ENCODE data around the gene TMEM158. TPM values are rescaled to one million over a fixed set of nuclear protein-coding genes. Genes with fewer than 3 reads are reported as not detected.

TMEM158 gene
- total RNA-seq, 1 donor from 2014 or later, result 1.1 TPM

DNA sequence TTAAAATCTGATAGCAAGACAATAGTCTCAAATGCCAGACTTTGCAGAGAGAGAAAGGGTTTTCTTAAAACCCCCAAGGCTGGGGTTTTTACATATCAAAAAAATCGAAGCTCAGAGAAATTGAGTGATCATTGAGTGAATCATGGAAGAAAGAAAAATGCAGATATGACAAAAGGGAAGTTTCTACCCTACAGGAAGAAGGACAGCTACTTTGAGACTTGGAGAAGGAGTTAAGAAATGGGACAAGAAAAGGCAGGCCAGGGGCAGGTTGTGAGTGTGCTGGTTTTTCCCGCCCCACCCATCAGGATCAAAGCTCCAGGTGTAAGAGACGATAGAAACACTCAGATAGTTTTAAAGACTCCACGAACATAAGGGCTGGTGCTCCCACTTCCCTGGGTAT, 18.6 kb downstream of the TMEM158 start:
- ATAC-seq (no peak), DNase-seq (ENCODE audit: low spot score) (no peak)

DNA sequence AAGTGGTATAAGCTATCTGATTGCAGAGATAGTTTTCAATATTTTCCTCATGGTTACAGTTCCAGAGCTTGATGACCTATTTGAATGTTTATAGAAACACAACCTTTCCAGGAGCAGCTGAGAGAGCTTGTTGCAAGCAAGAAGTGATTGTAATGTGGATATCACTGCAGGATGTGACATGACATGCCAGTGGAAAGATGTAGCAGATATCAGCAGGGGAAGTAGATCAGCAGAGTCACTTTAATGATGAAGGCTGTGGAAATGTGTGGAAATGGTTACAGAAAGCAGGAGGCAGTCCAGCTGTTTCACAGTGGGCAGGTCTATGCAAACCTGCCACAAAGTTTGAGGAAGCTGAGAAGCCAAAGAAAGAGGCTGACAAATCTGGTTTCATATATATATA, 21.0 kb downstream of the TMEM158 start:
- no peak for DNase-seq (ENCODE audit: low spot score)
- ATAC-seq, result no peak

DNA sequence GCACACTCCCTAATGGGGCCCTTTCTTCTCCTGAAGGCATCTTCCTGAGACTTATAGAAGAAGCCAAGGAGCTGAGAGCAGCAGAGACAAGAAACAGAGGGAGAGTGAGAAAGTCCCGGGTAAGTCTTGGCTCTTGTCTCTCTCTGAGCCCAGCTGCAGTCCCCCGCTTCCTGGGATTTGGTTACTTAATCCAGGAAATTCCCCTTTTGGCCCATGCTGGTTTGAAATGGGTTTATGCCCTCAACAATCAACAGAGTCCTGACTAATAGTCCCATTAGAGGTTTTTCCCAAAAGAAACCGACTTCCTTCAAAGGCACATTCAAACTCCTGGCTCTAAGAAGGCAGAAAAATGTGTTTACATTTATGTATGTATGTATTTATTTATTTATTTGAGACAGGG, 22.0 kb downstream of the TMEM158 start:
- ATAC-seq, result no peak
- DNase-seq (ENCODE audit: low spot score), result no peak

DNA sequence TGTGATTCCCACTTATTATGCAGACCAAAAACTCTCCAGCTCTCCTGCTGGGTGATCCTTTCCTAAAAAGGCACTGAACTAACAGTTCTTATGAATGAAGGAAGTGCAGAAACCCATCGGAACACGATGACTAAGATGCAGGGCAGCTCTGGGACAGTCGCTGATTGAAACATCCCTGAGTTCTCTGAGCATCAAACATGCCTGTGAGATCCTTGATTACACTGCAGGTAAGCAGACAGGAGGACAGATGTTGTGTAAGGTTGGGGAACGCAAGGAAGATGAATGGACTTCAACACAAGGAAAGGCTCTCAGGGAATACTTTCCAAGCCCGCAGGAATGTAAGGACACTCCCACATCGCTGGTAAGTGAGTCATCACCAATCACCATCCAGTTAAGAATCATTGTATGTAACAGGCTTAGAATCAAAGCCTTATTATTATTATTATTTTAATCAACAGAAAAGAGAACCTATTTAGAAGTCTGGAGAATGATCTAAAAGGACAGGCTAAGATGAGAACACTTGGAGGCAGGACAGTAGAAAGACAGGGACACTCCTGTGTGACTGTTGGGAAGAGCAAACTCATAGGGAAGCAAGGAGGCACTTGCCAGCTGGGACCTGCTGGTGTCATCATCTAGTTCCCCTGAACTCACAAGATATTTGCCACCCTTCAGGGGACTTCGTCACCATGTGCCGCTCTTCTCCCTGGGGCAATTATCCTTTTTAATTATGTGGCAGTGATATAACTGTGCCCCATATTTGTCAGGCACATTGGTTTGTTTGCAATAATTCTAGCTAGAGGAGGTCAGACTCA, 26.0 kb downstream of the TMEM158 start:
- no peak for ATAC-seq
- no peak for DNase-seq (ENCODE audit: low spot score)

DNA sequence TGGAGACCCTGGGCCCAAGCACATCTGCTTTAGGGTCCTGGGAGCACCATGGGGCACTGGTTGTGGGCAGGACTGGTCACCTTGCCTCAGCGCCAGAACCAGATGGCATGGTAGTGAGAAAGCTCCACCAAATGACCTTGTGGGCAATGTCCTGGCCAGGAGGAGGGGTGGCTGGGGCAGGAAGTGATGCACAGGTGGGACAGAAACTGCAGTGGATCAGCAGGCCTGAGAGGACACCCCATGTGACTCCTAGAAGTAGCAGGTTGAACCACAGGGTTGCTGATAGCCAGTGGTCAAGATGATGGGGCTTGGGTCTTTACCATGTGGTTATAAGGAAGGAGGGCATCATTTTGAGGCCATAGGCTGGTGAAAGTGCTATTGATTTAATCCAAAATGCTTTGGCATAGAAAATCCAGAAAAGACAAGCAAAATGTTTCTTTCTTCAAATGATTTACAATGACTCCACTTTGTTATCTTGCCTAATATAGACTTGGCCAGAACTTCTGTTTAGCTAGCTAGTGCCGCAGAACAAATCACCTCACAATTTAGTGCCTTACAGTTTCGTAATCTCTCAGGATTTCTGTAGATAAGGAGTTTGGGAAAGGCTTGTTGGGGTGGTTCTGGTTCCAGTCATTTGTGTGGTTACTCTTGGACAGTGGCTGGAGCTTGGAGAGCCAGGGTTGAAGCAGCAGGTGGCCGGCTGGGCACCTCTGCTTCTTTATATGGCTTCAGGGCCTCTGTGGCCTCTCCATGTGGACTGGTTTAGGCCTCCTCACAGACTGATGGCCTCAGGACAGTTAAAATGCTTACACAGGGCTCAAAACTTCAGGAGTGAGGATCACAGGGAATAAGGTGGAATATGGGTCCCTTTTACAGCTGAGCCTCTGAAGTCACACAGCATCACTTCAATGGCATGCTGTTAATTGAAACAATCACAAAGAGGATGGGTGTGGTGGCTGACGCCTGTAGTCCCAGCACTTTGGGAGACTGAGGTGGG, 27.5 kb downstream of the TMEM158 start:
- no peak for ATAC-seq

DNA sequence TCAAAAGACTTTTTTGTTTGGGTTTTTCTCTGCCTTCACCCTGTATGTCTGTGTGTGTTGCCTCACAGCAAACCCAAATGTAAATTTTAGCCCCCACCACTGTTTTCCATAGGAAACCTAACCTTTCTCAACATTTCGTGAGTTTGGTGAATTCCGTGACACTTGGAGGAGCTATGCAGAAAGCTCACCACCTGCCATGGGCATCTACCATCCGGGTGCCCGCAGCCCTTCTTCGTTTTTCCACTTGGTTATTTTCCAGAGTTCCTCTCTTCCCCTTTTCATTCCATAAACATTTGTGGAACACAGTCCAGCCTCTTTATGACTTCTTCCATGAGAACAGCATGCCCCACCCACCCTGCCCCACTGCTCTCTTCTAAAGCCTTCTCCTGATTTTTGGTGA, 31.3 kb downstream of the TMEM158 start:
- ATAC-seq (no peak), DNase-seq (ENCODE audit: low spot score) (no peak)

More for the DNA sequence above, 27.5 kb downstream of the TMEM158 start:
- no peak for DNase-seq (ENCODE audit: low spot score)

DNA sequence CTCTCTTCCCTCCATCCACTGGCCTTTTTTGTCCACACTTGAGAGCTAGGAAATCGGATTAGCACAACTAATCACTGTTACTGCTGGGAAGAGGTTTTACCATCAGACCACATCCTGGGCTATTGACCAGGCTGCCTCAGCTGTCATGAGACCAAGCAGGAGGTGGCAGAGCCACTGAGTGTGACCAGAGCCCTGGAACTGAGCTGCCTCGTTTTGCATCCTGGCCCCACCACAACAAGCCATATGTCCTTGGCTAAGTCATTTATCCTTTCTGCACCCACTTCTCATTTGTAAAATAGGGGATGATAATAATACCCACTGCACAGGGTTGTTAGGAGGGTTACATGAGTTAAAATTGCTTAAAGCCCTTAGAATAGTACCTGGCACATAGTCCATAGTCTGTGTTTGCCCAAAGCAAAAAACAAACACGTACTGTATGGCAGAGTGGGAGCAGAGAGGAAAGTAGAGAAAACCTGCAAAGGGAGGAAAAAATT, 34.1 kb downstream of the TMEM158 start:
- ATAC-seq (peak; percentile 84), DNase-seq (ENCODE audit: low spot score) (no peak)

DNA sequence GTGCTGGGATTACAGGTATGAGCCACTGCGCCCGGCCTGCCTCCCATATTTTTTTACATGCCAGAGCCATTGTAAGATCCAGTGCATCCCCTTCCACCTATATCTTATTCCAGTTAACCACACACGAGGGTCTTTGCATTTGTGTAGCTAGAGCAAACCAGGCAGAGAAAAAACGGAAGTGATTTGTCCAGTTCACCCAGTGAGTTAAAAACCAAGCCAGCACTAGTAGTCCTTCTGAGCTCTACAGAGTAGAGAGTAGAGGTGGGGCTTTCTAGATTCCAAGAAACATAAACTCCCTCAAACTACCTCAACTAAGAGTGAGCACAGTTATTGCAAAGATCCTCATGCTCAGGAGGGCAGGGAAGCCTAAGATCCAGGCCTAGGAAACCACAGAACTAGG, 34.7 kb downstream of the TMEM158 start:
- DNase-seq (ENCODE audit: low spot score), result no peak

DNA sequence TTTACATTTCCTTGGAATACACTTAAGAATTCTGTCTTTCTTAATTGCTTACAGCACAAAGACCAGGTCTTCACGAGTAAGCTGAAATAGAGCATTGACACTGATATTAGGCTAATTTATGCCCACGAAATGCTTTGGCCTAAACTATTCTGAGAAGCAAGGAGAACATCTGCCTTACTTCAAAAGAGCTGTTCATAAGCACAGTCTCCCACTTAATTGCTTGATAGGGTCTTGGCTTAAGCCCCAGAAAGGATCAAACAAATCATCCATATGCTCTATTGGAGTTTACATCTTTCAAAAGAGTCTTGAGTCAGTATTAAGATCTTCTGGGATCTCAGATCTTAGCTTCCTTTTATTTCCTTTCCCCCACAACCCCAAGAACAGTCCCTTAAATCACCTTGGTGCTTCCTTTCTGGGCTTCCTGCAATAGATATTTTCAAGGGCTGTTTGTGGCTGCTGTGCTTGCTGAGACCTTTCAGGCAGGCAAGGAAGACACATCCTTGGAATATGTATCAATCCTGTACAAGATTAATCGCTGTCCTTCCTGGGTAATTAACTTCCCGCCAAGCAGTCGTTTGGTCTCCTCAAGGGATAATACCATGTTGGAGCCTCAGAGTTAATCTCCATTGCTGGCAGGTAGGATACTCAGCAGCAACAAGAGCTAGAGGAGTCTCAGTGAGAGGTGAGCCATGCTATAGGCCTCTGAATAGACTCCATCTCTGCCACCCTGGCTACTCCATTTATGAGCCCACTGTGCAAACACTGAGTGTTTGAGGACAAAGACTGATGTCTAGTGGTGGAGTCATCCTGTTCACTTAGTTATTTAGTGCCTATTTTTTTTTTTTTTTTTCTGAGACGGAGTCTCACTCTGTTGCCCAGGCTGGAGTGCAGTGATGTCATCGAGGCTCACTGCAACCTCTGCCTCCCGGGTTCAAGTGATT, 37.1 kb downstream of the TMEM158 start:
- ATAC-seq, result no peak
- no peak for DNase-seq (ENCODE audit: low spot score)

More for the DNA sequence above, 34.7 kb downstream of the TMEM158 start:
- ATAC-seq, result no peak

DNA sequence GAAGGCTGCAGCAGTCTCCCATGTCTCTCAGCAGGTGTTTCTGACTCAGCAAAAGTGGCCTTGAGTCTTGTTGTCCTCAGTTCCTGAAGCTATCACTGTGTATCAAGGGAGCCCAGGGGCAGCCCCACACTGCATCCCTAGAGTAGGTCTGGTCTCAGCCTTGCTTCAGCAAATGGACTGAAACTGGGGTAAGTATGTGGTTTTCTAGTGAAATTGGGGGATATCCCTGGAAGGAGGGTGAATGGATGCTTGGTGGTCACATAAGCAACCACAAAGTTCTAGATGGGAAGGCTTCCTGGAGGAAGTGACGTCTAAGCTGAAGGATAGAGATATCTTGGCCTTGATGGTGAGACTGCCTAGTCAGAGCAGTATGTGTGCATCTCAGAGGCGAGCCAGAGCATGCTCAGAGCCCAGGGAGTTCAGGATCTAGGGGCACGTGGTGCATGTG, 38.4 kb downstream of the TMEM158 start:
- ATAC-seq, result no peak

DNA sequence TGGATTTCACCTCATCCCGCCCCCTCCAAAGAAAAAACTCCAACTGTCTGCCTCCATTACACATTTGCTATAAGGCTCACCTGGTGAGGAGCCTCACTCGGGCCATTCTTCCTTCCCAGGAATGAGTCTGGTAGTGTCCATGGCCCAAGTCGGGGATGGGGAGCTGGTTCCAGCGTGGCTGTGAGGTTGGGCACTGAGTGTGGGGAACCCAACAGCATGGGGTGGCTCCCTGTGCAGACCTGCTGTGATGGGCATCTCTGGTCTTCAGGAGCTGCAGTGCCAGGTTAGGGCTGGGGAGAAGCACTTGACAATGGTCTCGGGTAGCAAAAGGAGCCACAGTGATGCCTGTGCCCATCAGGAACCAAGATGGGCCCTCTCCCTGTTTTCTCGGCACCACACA, 39.2 kb downstream of the TMEM158 start:
- no peak for DNase-seq (ENCODE audit: low spot score)
- ATAC-seq, result no peak

More for the DNA sequence above, 38.4 kb downstream of the TMEM158 start:
- DNase-seq (ENCODE audit: low spot score), result no peak

DNA sequence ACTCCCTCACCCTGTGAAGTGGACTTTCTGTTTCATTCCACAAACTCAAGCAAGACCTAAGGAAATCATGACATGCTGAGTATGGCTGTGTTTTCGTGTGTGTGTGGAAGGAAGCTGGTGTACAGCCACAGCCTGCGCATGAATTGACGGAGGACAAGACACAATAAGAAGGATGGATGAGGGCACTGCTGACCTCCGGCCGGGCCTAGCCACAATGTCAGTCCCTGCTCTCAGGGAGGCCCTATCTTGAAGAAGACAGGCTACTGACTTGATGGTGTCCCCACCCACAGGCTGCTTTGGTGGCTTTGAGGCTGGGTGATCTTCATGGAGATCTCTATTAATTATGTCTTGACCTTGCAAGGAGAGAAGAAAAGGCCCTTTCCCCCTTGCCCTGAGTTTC, 40.6 kb downstream of the TMEM158 start:
- DNase-seq (ENCODE audit: low spot score) (no peak), ATAC-seq (no peak)

DNA sequence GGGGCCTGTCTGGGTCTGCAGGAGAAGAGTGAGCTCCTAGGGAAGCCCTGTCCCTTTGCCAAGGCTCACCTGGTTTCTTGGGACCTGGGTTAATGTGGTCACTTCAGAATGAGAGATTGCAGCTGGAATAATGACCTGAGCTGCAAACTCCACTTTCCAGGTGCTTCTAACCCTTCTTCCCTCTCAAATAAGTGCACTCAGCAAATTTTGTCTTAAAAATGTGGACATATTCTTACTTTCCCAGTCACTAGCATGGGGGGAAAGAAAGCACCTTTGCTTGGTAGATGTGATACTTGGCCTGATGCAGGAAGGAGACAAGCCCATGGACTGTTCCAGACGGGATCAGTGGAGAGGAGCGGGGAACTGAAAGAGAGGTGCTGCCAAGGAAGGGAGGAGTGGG, 41.0 kb downstream of the TMEM158 start:
- ATAC-seq, result no peak

DNA sequence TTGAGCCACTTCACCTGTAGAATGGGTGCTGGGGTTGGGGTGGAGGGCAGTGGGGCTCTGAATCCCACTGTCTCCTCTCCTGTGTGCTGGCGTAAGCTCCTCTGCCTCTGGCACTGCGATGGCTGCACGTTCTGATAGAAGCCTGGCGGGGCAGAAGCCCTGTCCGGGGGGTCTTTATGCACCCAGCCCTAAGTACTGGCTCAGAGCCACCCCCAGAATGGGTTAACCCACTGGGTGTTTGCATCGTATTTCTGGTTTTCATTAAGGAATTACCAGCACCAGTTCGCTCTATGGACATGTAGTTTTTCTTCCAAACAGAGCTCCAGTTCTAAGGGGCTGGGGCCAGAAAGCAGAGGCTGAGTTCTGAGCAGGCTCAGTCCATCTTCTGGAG, 42.2 kb downstream of the TMEM158 start:
- ATAC-seq, result no peak
- no peak for DNase-seq (ENCODE audit: low spot score)

More for the DNA sequence above, 41.0 kb downstream of the TMEM158 start:
- no peak for DNase-seq (ENCODE audit: low spot score)

DNA sequence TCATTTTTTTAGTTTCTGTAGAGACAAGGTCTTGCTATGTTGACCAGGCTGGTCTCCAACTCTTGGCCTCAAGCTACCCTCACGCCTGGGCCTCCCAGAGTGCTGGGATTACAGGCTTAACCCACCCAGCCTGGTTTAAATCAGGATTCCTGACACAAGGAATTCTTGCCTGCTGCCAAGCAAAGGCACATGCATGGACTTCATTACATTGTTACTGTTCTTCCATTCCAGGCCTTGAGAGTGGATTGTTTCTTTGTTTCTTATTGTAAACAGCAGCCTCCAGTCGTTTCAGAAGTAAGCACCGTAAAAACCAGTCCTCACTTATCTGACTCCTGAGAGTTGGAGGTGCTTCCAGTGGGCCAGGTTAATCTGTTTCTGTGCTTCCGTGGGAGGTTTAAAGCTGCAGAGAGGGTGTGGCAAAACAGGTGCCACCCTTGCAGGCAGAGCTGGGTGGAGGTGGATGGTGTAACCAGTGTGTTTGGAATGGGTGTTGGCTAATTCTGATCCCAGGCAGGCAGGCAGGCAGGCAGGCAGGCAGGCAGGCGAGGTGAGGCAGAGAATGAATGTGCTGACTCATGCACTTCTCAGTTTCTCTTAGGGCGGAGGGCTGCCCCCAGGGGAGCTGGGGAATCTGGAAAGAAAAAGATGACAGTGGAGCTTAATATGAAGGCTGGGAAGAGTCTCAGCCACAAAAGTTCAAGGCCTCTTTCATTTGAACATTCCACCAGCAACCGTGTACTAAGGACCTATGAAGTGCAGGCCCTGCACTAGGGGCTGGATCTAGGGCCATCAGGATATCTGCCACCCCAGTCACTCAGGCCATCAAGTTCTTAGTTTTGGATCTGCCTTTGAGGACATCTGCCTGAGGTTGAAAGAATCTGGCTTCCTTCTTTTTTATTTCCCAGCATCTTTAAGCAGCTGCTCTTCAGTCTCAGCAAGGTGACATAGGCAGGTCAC, 42.9 kb downstream of the TMEM158 start:
- DNase-seq (ENCODE audit: low spot score) (no peak), ATAC-seq (peak; percentile 83)

DNA sequence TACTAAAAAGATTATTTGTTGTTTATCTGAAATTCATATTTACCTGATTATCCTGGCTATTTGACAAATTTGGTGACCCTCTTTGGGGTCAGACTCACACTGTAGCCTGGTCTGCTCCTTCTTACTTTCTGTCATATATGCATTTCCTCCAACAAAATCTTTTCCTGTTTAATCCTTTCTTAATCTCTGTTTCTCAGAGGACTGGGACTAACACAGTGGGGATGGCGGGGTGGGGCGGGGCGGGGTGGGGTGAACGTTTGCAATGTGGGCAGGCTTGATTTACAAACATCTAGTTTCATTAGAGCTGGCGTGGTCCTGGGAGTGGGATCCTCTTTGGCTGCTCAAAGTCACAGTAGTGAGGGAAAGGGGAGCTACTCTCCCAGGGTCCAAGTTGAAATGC, 44.6 kb downstream of the TMEM158 start:
- no peak for DNase-seq (ENCODE audit: low spot score)

DNA sequence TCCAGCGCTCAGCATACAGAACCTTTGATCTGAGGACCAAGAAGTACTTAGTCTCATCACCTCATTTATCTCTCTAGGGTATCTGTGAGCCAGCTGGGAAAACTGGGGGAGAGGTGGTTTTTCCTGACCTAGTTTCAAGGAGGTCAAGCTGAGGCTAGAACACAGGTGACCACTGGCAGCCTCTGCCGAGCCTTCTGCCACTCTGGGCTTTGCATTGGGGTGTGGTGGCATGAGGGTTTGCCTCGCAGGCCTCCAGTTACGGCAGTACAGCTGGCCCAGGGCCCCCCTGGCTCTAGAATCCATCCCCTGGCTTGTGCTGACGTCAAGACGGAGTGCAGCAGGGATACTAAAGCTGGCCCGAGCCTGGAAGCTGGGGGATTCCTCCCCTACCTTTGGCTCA, 45.2 kb downstream of the TMEM158 start:
- ATAC-seq (no peak), DNase-seq (ENCODE audit: low spot score) (no peak)

More for the DNA sequence above, 44.6 kb downstream of the TMEM158 start:
- no peak for ATAC-seq

DNA sequence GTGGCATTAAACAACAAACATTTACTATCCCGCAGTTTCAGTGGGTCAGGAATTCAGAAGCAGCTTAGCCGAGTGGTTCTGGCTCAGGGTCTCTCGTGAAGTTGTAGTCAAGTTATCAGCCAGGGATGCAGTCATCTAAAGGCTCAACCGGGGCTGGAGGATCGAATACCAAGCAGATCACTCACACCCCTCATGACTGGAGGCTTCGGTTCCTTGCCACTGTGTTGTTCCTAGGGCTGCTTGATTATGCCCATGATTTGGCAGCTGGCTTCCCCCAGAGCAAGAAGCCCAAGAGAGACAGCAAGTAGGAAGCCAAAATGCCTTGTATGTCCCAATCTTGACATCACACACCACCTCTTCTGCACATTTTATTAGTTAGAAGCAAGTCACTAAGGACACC, 46.0 kb downstream of the TMEM158 start:
- no peak for DNase-seq (ENCODE audit: low spot score)
- ATAC-seq, result no peak

DNA sequence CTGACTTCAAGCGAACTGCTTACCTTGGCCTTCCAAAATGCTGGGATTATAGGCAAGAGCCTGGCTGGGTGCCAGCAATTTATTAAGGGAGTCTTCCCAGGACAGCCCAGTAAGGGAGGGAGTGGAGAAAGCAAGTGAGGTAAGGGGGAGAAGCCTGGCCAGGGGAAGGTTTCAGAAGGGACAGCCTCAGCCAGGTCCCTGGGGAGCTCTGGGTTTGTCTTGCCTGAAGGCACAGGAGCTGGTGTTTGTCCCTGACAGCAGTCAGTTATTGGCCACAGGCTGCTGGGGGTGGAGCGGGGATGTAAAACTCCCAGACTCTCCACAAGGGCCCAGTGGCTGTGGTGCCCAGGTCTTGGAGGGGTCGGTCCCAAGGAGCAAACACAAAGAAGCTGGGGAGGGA, 46.9 kb downstream of the TMEM158 start:
- ATAC-seq (no peak), DNase-seq (ENCODE audit: low spot score) (no peak)

All from left lobe of liver (tissue), 2 donors.